ENCODE data around the gene USP53. TPM values are rescaled to one million over a fixed set of nuclear protein-coding genes. Genes with fewer than 3 reads are reported as not detected.

USP53 gene
- total and polyA plus RNA-seq, 2 donors (not counting 3 experiments of a cell fraction or from before 2014, with no cell fraction given), result 7.8 to 22.8 TPM

GRCh38 chr4:119170195-119170594, 42.3 kb upstream of the USP53 start:
- BruUV-seq (replicated peaks), result no TSS peak
- Histone ChIP-seq H3K27me3 (ENCODE audit: control insufficient read depth in 2 of 2, insufficient read depth in 2 of 2, low read length in 2 of 2) (no peaks in the 10 kb centered on the region), H3K4me2 (ENCODE audit: insufficient read depth, low read length) (no peak overlapping the region), H3K9me3 (replicated peaks; ENCODE audit: control insufficient read depth, insufficient read depth, low read length) (no peaks in the 10 kb centered on the region), H3K27ac (ENCODE audit: insufficient read depth, low read depth, low read length) (no peak overlapping the region), H3K9me1 (replicated peaks; ENCODE audit: control insufficient read depth, extremely low read depth, insufficient read depth, low read length) (no peaks in the 10 kb centered on the region), H2AFZ (ENCODE audit: low read depth, low read length) (no peak overlapping the region), H3K4me1 (ENCODE audit: control insufficient read depth, extremely low read depth, insufficient read depth, low read length) (no peaks in the 10 kb centered on the region), H3K36me3 (ENCODE audit: control insufficient read depth in 2 of 2, extremely low read depth in 1 of 2, insufficient read depth in 2 of 2, low read length in 2 of 2) (no peaks in the 10 kb centered on the region), H4K20me1 (replicated peaks; ENCODE audit: control insufficient read depth, extremely low read depth, insufficient read depth, low read length) (no peaks in the 10 kb centered on the region), H3K9ac (replicated peaks; ENCODE audit: extremely low read depth, insufficient read depth, low read length) (no peak overlapping the region), H3K4me3 (replicated peaks in 1 of 3; ENCODE audit: insufficient read depth in 1 of 3, low read depth in 1 of 3, low read length in 3 of 3) (no peak overlapping the region), H3K79me2 (ENCODE audit: control insufficient read depth, insufficient read depth, low read length) (no peaks in the 10 kb centered on the region)
- FAIRE-seq, result no peak
- dilution Hi-C loops (cut with MboI; ENCODE audit: extremely low pct_ligation_motif_present, low sequenced_read_pairs), result no loop called here
- POLR2A ChIA-PET, result interaction anchor here (0.5 kb wide), 1 partner anchor 50 kb away, joined by 4 read pairs; no protein-coding TSS in a partner anchor
- CTCF ChIA-PET, result interaction anchor here (1.0 to 1.2 kb wide), 3 partner anchors 12 to 115 kb away, joined by 3 to 6 read pairs (median 4); no protein-coding TSS in a partner anchor
- intact Hi-C loops (cut with micrococcal nuclease), result no loop called here
- DNase-seq (ENCODE audit: low read depth, low spot score), result no peak
- TF ChIP-seq CTCF (IDR thresholded peaks at IDR 0.05; ENCODE audit: extremely low read depth in 1 of 2, insufficient read depth in 1 of 2, low read depth in 1 of 2, low read length in 2 of 2) (no peak), FOS (IDR thresholded peaks at IDR 0.05; ENCODE audit: borderline replicate concordance, insufficient read depth, low read length) (no peak), MAX (IDR thresholded peaks at IDR 0.05; ENCODE audit: insufficient read depth, insufficient read length) (no peak), POLR2A (IDR thresholded peaks at IDR 0.05; ENCODE audit: low read depth, low read length) (no peak), JUN (IDR thresholded peaks at IDR 0.05; ENCODE audit: borderline replicate concordance, insufficient read depth, insufficient read length, low read depth) (no peak), EZH2 (IDR thresholded peaks at IDR 0.05; ENCODE audit: borderline replicate concordance, low read depth, low read length, severe bottlenecking) (no peak), GATA2 (IDR thresholded peaks at IDR 0.05; ENCODE audit: insufficient read depth, insufficient read length, low read depth, low read length) (no peak), POLR2AphosphoS5 (IDR thresholded peaks at IDR 0.05; ENCODE audit: insufficient read depth, low read depth, low read length) (no peak), MYC (IDR thresholded peaks at IDR 0.05; ENCODE audit: low read depth, low read length) (no peak)
